Head of caudate nucleus (tissue), 42 donors: ENCODE data around the gene PRPF18.

Experiments
- DNase-seq, 42 donors: peaks; one replicate each; pipeline versions ENCODE4 v3.0.0 to v3.0.0-alpha.2; 2020 to 2021; ENCODE audit warnings: mixed read lengths in 7 of 42
- intact Hi-C: fragments of 100-400 bp; cut with DNase I; formaldehyde crosslinking; loops from one replicate; pipeline ENCODE4 v1.15.0; 2022

PRPF18 gene

DNA sequence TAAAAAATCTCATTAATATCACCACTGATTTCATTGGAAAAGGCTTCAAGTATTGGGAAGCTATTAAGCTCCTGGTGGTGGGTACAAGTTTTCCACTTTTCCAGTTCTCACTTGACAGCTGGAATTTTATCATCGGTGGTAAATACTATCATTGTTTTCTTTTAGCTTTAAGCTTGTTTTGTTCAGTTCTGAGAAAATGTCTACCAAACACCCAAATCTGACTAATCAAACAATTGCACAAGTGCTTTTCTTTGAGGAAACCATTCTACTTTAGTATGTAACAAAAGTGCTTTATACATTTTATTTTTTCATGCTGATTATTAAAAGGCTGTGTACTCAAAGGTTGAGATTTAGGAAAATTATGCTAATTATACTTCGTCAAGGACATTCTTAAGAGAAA lies 7.9 kb downstream of the PRPF18 start:
- no peak for DNase-seq
- intact Hi-C loops, result no loop called here

DNA sequence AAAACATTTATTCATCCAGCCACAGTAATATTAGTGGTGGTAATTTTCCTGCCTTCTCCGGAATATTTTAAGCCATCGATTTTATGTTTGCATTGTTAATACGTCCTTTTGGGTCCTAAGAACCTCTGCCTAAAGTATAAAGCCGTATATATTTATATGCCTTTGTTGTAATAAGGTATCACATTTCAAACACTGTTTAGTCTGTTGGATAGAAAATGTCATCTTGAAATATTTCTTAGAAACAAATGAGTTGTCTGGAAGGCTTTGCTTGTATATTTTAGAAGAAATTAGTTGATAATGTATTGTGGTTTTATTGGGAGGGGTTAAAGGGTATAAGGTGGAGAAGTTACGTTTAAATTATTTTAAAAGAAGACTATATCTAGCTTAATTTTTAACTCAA lies 11.1 kb downstream of the PRPF18 start:
- intact Hi-C loops, result no loop called here
- DNase-seq, result no peak

DNA sequence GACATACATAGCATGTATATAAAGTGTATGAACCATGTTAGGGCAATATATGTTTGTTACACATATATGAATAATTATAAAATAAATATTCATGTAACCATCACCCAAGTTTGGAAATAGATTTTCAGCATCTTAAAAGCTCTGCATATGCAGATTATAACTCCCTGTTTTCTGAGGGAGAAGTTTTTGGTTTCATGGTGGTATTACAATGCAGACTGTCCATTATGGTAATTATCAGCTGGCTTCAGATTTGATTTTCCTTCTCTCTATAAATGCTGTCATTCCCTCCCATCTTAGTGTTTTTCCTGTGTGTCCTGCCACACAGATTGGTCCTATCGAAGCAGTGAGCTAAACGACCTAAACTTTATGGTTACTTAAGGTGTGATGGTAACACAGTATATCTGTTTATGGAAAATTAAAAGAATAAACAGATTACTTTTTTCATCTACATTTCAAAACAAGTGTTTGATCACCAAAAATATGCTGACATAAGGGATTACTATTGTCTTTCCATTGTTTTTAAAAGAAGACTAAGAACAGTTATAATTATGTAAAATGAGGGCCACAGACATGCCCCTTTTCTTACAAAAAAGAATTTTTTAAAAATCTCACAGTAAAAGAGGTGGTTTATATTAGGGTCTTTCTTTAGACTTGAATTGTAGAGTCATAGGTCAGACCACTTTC lies 17.7 kb downstream of the PRPF18 start:
- intact Hi-C loops, result no loop called here
- no peak for DNase-seq

DNA sequence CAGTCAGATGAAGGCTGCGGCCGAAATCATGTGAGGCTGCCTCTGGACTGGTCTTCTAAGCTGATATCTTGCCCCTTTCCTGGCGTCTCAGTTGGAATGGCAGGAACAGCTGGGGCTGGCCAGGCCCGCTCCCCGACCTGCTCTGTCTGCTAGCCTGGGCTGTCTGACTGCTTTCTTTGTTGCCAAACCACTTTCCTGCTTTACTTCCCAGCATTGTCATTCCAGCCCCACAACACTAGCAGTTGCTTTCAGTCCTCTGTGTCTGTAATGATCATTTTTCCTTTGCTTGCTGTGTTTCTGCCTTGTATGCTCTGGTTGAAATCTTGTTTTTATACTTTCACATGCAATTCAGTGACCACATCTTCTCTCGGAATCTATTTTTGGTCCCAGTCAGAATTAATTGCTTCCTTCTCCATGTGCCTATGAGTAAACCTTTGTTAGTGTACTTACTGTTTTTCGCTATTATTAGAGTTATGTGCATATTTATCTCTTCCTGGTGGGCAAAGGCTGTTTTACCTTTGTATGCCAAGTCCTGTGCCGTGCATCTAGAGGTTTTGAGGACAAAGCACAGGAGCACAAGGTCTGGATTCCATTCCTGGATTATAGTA lies 21.6 kb downstream of the PRPF18 start:
- intact Hi-C loops, result no loop called here
- DNase-seq, result peak in 6 of 42 donors; percentile 13 to 56 (median 30)

DNA sequence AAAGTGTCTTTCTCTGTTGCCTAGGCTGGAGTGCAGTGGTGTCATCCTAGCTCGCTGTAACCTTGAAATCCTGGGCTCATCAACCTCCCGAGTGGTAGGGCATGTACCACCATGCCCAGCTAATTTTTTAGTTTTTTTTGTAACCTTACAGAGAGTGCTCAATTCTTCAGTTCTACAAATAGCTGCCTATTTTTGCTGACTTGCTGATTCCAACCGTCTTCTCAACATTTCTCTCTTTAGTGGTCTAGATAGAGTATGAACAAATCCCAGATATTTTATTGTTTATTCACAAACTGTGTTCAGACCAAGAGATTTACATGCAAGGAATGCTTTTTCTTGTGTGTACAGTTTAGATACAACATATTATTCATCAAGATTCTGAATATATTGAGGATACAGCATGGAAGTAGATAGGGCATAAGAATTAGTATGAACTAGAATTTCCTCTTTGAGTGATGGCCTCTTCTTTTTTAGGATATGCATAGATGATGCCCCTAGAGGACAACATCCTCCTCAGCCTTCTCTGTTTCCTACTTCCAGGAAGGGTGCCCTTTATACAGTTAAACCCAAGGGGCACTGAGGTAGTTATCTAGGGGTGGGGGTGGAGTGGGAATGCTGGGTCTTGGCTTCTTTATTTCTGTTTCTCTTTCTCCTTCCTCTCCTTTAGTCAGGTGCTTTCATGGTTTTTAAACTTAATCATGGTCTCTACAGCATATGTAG lies 26.0 kb downstream of the PRPF18 start:
- no peak for DNase-seq
- intact Hi-C loops, result no loop called here

DNA sequence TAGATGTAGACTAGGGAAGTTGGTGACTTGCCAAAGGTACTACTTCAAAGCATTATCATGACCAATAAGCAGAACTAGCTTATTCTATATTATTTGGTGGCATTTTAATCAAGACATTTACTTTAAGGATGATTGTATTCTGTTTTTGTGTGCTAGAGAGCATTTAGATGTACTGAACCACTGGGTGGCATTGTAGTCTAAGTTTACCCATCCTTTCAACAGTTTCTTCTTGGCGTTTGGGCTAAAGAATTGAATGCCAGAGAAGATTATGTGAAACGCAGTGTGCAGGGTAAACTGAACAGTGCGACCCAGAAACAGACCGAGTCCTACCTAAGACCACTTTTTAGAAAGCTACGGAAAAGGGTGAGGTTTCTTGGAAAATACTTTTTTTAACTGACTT lies 26.8 kb downstream of the PRPF18 start:
- intact Hi-C loops, result no loop called here

DNA sequence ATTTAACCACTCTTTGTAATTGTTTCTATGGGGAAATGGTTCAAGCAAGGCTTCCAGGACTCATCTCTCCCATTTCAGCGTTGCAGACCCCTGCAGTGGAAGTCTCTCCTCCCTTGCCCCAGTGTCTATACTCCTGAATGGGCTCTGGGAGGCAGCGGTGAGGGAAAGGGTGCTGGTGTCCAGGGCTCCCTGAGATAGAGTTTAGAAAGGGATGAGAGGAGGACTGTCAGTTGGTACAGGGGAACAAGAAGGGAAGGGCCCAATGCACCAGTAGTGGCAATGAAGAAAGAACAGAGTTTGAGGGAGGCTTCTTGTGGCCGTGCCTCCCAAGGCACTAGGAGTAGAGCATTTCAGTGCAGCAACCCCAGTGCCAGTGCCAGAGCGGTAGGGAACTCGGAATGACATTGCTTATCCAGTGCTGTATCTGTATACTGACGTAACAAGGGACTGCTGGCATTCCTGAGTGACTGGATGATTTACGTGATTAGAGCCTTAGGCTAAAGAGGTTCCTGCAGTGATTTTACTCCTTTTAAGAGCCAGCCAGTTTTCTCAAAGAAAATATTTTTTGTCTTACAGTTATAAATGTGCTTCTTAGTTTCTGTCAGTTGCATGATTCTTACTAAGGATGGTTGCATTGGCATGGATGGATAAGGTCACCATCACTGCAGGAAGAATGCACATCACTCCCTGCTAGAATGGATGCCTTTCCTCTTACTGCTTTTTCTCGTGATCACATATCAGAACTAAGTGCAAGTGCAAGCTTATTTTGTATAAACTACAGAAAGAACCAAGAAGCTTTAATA lies 28.0 kb downstream of the PRPF18 start:
- DNase-seq, result no peak
- intact Hi-C loops, result no loop called here

More for the DNA sequence above, 26.8 kb downstream of the PRPF18 start:
- DNase-seq, result peak in 5 of 42 donors; percentile 8 to 44 (median 27)

DNA sequence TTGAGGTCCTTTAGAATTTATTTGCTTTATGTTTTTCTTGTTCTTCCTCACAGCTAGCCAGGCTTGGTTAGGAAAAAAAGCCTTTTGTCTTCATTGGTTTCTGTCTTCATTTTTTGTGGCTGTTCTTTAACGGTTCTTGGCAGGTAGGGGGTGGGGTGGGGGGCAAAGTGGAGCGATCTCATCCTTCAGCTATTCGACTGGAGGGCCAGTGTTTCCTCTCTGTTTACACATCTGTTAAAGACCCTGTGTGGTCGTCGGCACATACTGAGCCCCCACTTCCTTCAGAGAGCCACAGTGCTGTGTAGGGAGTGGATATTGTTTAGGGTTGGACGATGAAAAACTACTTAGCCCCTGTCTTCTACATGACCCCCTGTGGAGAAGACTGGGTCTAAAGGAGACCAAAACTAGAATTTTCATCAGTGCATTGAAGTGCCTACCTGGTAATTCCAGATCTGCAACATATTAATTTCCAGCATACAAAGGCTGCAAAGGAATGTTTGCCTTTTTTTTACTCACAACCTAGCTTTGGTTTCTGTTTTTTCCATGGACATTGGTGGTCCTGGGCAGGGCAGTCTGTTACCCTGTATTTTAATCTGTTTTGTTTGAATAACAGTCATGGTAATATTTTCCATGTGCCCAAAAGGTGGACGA lies 29.0 kb downstream of the PRPF18 start:
- intact Hi-C loops, result no loop called here
- DNase-seq, result no peak

DNA sequence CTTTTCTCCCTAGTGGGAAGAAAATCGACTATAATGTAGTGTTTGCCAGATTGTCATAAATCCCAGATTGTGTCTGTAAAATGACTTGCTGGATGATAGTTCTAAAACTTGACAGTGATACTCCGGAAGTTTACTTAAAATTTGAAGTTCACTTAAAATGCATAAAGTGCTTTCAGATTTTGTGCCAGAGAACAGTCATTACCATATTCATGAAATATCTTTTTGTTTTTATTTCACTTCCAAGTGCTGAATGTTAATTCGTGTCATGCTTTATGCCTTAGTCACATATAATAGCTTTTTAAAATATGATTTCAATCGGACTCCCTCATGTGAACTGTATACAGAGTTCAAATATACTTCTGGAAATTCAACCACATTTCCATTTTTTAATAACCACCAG lies 30.4 kb downstream of the PRPF18 start:
- DNase-seq, result no peak
- intact Hi-C loops, result no loop called here

DNA sequence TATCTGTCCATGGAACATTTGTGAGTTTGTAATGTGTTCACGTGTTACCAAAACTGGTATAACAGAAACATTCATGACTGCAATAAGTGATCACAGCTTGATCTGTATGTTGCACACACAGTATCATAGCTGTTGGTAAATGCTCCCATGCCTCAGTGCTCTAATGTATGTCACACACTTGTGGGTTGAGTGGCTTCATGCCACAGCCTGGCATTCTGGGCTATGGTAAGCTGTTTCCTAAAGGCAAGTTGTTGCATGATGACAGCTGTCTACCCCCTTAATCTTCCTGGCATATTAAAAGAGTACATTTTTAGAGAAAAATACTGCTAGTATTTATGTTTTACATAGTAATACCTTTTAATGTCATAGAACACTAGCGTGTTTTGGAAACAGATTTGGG lies 35.2 kb downstream of the PRPF18 start:
- DNase-seq, result no peak
- intact Hi-C loops, result no loop called here

DNA sequence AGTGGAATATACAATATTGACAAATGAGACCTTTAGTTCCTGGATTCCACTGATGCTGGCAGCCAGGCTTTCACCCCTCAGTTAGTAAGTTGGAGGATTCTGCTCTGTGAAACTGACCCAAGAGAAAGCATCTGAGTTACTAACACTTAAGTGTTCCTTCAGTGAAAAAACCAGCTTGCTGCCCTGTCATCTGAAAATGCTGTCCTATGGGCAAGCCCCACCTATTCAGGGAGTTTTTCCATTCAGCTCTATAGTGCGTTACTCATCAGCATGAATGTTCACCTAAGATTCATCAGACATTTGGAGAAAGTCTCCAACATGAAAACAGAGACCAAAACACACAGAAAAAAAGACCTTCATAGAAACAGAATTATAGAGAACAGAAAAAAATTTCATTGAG lies 37.9 kb downstream of the PRPF18 start:
- intact Hi-C loops, result no loop called here
- DNase-seq, result no peak

DNA sequence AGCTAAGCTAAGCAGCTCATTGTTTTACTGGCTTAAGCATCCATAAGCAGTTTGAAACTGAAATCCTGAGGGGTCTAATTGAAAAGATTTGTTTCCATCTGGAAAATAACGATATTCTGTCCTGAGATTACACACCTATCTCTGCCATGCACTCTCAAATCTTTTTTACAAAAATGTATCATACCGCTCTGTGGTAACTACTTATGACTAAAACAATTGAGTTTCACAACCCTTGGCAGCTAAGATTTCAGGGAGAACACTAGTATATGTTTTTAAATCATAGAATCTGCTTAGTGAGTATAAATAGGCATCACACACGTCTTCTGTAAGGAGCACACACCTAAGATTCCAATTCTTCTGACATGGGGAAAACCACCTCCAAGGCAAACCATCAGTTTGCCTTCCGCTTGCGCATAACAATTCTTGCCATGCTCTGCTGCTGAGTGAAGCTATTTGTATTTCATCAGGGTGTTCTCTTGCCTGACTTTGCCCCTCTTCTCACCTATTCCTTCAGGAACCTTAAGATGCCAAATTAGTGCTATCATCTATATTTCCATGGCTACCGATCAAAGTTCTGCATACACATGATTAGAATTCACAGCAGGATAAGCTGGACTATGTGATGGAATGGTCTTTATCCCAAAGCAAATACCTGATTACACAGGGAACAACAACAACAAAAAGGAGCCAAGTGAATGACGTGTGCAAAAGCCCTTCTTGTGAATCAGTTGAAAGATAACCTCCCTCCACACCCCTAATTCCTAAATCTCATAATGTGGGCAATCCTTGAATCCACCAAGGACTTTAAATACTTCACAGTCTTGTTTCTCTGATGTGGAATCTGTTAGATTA lies 40.9 kb downstream of the PRPF18 start:
- intact Hi-C loops, result no loop called here
- DNase-seq, result no peak

DNA sequence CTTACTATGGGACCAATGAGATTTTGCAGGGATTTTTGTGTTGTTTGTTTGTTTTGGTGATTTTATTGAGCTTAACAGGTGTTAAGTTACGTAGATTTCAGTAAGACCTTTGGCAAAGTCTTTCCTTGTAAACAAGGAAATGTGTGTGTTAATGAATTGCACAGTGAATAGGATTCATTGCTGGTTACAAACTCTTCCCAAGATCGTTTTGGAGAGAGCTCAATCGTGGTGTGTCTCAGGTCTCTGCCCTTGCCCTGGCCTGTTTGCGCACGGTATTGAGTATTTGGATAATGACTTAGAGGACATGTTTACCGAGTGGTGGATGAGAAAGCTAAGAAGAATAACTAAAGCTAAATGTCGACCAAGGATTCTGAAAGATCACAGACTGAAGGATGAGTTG lies 41.9 kb downstream of the PRPF18 start:
- intact Hi-C loops, result no loop called here
- DNase-seq, result no peak

DNA sequence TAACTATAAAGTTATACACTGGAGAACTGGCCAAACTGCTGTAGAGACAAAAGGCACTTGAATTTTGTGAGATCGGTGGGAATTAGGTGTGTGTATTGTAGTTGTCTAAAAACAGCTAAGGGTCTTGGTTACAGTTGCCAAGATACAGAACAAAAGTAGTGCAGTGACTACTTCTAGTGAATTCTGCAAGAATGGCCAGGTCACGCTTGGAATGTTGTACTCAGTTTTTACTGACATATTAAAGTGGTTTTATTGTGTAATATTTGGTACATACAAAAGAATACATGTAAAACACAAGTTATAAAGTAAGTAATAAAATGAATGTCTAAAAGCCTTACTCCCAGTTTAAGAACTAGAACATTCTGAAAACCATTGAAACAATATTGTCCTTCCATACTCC lies 42.4 kb downstream of the PRPF18 start:
- DNase-seq, result no peak
- intact Hi-C loops, result no loop called here

DNA sequence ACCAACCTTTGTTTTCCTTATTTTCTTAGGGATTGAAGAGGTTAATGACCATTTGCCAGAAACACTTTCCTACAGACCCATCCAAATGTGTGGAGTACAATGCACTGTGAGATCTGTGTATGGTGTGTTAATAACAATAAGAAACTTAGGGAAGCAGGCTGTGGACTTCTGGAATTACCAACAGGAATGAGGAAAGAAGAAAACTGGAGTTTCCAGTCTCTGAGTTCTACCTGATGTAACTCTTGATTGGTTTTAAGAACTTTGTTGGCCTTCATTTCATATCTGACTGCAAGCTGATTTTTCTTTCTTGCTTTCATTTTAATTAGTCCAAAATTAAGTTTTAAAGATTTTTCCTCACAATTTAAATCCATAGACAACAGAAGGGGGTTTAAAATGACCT lies 43.5 kb downstream of the PRPF18 start:
- intact Hi-C loops, result no loop called here
- no peak for DNase-seq

DNA sequence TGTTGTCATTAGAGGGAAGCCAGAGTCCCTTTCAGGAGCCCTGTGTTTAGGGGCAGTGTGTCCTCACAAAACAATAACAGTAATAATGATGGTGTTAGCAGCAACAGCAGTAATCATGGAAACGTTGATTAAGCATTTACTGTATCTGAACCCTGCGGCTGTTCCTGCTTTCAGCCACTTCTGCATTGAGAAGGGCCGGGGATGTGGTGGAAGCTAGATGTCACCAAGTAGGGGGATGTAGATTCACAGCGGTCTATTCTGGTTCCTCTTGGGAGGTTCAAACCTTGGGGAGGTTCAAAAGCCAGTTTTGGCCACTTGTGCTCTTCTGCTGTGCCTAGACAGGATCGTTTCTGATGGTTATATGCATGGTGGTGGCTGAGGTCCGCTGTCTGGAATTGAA lies 44.8 kb downstream of the PRPF18 start:
- intact Hi-C loops, result no loop called here
- peak in 6 of 42 donors; percentile 9 to 30 (median 16) for DNase-seq

DNA sequence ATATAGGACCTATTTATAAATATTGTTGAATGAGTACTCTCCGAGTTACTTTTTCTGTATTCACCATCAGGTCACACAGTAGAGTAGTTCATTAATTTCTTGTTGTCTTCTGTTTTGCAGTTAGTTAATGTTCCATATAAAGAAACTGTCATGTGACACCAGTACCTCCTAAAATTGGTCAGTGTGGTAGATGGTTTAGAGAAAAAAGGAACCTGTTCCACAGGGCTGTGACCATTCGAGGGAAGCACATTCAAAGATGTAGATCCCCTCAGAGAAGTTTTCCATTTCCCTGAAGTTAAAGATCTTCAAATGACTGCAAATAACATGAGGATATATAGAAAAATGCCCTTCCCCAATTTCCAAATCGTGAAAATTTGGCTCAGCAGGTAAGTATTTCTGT lies 45.7 kb downstream of the PRPF18 start:
- no peak for DNase-seq

DNA sequence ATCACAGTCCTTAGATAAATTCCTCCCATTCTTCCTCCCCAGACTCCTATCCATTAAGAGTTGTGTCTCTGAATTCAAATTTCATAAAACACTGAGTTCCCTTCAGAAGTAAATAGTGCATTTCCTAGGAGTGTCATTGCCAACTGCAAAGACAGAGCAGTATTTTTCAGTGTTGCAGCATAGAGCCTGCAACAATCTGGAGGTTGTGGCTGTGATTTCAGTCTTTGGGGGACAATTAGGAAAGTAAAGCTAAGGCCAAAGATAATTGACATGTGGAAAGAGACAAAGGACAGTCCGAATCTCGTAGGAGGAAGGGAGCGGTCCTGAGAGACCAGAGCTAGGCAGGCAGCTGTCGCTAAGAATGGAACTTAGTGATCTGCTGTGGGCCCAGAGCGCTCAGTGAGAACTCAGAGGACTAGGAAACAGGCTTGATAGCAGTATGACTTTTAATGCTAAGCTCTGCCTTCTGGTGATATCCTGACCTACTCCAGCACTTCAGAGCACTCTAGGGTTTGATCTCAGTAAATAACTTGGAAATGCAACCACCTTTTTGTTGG lies 46.2 kb downstream of the PRPF18 start:
- intact Hi-C loops, result no loop called here
- no peak for DNase-seq

More for the DNA sequence above, 45.7 kb downstream of the PRPF18 start:
- intact Hi-C loops, result no loop called here
